ENCODE measurements around the gene ZBTB16. TPM values are rescaled to one million over a fixed set of nuclear protein-coding genes. Genes with fewer than 3 reads are reported as not detected.

Gene ZBTB16
- total RNA-seq, 3 donors from 2014 or later (not counting 1 experiment from before 2014, with no cell fraction given): 104 to 224 (median 156) TPM

- WGBS (ENCODE audit: insufficient coverage): 75% methylated on average over 6 of the region's 7 CpGs
- peaks cover 93 to 96% of the 10 kb centered on the region in 2 donors for H3K4me1 Mint-ChIP-seq
- H3K9me3 Mint-ChIP-seq: no peaks in the 10 kb centered on the region
- H3K36me3 Mint-ChIP-seq: no peaks in the 10 kb centered on the region
- no peak overlapping the region for H3K4me3 ChIP-seq (ENCODE audit: low read length)
- peak; percentile 44 for TF ChIP-seq CTCF (IDR thresholded peaks at IDR 0.05)
- ATAC-seq (no peak), DNase-seq (peak in 1 of 2 donors; percentile 53)
- intact Hi-C loops (cut with micrococcal nuclease): loop anchor here (5.0 kb wide), 1 partner anchor 33 kb away; no protein-coding TSS in a partner anchor
- peak overlapping the region; percentile 85 to 87 for H3K27ac Mint-ChIP-seq
- no peaks in the 10 kb centered on the region for H3K27me3 Mint-ChIP-seq (ENCODE audit: low read depth in 2 of 2)
- no peaks in the 10 kb centered on the region for H3K36me3 ChIP-seq (ENCODE audit: control insufficient read depth, insufficient read depth, low read length)
- H3K4me3 Mint-ChIP-seq: peak overlapping the region; percentile 35
- no peak overlapping the region for H3K27ac ChIP-seq (ENCODE audit: low read length)
- H3K4me1 ChIP-seq (ENCODE audit: control insufficient read depth, insufficient read depth, low read length): peaks cover 76% of the 10 kb centered on the region
- H3K27me3 ChIP-seq (ENCODE audit: control insufficient read depth, insufficient read depth, low read length): no peaks in the 10 kb centered on the region
- no peaks in the 10 kb centered on the region for H3K9me3 ChIP-seq (ENCODE audit: control insufficient read depth, insufficient read depth, low read length)
Measured at GRCh38 chr11:114180301-114181055, 121.0 kb downstream of the ZBTB16 start.

- no peak overlapping the region for H3K27ac ChIP-seq (ENCODE audit: low read length)
- Mint-ChIP-seq H3K27ac (peak overlapping the region; percentile 85 to 87), H3K27me3 (ENCODE audit: low read depth in 2 of 2) (no peaks in the 10 kb centered on the region), H3K36me3 (no peaks in the 10 kb centered on the region), H3K4me3 (no peak overlapping the region), H3K4me1 (peaks cover 93 to 96% of the 10 kb centered on the region in 2 donors), H3K9me3 (no peaks in the 10 kb centered on the region)
- no peaks in the 10 kb centered on the region for H3K9me3 ChIP-seq (ENCODE audit: control insufficient read depth, insufficient read depth, low read length)
- DNase-seq (peak in 1 of 2 donors; percentile 4), ATAC-seq (no peak)
- H3K4me1 ChIP-seq (ENCODE audit: control insufficient read depth, insufficient read depth, low read length): peaks cover 77% of the 10 kb centered on the region
- no peaks in the 10 kb centered on the region for H3K36me3 ChIP-seq (ENCODE audit: control insufficient read depth, insufficient read depth, low read length)
- TF ChIP-seq CTCF (IDR thresholded peaks at IDR 0.05): no peak
- WGBS (ENCODE audit: insufficient coverage): 90% methylated on average over 3 of the region's 3 CpGs
- H3K27me3 ChIP-seq (ENCODE audit: control insufficient read depth, insufficient read depth, low read length): no peaks in the 10 kb centered on the region
- H3K4me3 ChIP-seq (ENCODE audit: low read length): no peak overlapping the region
- intact Hi-C loops (cut with micrococcal nuclease): loop anchor here (5.0 kb wide), 1 partner anchor 34 kb away; no protein-coding TSS in a partner anchor
Measured at GRCh38 chr11:114181195-114181594, 121.7 kb downstream of the ZBTB16 start.

GRCh38 chr11:114181752-114182151 is 122.2 kb downstream of the ZBTB16 start:
- H3K4me3 Mint-ChIP-seq: peak overlapping the region; percentile 35
- ATAC-seq (no peak), DNase-seq (peak in 1 of 2 donors; percentile 5)
- no peaks in the 10 kb centered on the region for H3K9me3 ChIP-seq (ENCODE audit: control insufficient read depth, insufficient read depth, low read length)
- H3K4me3 ChIP-seq (ENCODE audit: low read length): no peak overlapping the region
- H3K36me3 ChIP-seq (ENCODE audit: control insufficient read depth, insufficient read depth, low read length): no peaks in the 10 kb centered on the region
- no peaks in the 10 kb centered on the region for H3K27me3 ChIP-seq (ENCODE audit: control insufficient read depth, insufficient read depth, low read length)
- intact Hi-C loops (cut with micrococcal nuclease): loop anchor here (2.0 to 5.0 kb wide), 2 partner anchors 34 to 105 kb away; no protein-coding TSS in a partner anchor
- peaks cover 93 to 96% of the 10 kb centered on the region in 2 donors for H3K4me1 Mint-ChIP-seq
- WGBS (ENCODE audit: insufficient coverage): 81% methylated on average over 8 of the region's 8 CpGs
- H3K27me3 Mint-ChIP-seq (ENCODE audit: low read depth in 2 of 2): no peaks in the 10 kb centered on the region
- peak overlapping the region; percentile 16 for H3K27ac ChIP-seq (ENCODE audit: low read length)
- TF ChIP-seq CTCF (IDR thresholded peaks at IDR 0.05): no peak
- peaks cover 82% of the 10 kb centered on the region for H3K4me1 ChIP-seq (ENCODE audit: control insufficient read depth, insufficient read depth, low read length)
- peak overlapping the region; percentile 85 to 87 for H3K27ac Mint-ChIP-seq
- no peaks in the 10 kb centered on the region for H3K9me3 Mint-ChIP-seq
- no peaks in the 10 kb centered on the region for H3K36me3 Mint-ChIP-seq

Data from natural killer cell (primary cell).